ENCODE results near the gene PLEKHB1. TPM values are rescaled to one million over a fixed set of nuclear protein-coding genes. Genes with fewer than 3 reads are reported as not detected.

The PLEKHB1 gene
- polyA plus RNA-seq, 3 donors = 0.05 to 0.88 (median 0.25) TPM

GRCh38 chr11:73648571-73649046 lies 2.2 kb downstream of the PLEKHB1 start:
- no peaks in the 10 kb centered on the region for H3K36me3 Mint-ChIP-seq
- H3K4me3 Mint-ChIP-seq = no peak overlapping the region
- no peaks in the 10 kb centered on the region for H4K20me1 ChIP-seq (ENCODE audit: insufficient read depth, low read length)

GRCh38 chr11:73649206-73649605 lies 2.8 kb downstream of the PLEKHB1 start:
- Histone ChIP-seq H3K4me3 (replicated peaks in 1 of 3; ENCODE audit: low read depth in 2 of 3, low read length in 3 of 3) (no peak overlapping the region), H3K4me2 (replicated peaks; ENCODE audit: extremely low read depth, low read length, poor library complexity, severe bottlenecking) (no peak overlapping the region), H3K79me2 (ENCODE audit: insufficient read depth, low read length) (no peaks in the 10 kb centered on the region), H3K27ac (ENCODE audit: low read depth in 1 of 2, low read length in 2 of 2) (no peak overlapping the region), H3K4me1 (ENCODE audit: control insufficient read depth in 1 of 2, insufficient read depth in 2 of 2, low read length in 2 of 2) (peaks cover 18 to 21% of the 10 kb centered on the region in 2 donors), H2AFZ (ENCODE audit: insufficient read depth, low read depth, low read length, poor library complexity, severe bottlenecking) (no peak overlapping the region), H3K36me3 (replicated peaks in 1 of 2; ENCODE audit: control insufficient read depth in 1 of 2, insufficient read depth in 2 of 2, low read length in 2 of 2) (no peaks in the 10 kb centered on the region), H3K9ac (ENCODE audit: insufficient read depth, low read length, poor library complexity, severe bottlenecking) (no peak overlapping the region), H3K9me3 (replicated peaks in 1 of 2; ENCODE audit: control insufficient read depth in 1 of 2, insufficient read depth in 1 of 2, low read length in 2 of 2) (no peaks in the 10 kb centered on the region), H4K20me1 (ENCODE audit: insufficient read depth, low read length) (no peaks in the 10 kb centered on the region), H3K27me3 (ENCODE audit: control insufficient read depth in 2 of 2, insufficient read depth in 2 of 2, low read length in 2 of 2) (peaks cover 0 to 7% of the 10 kb centered on the region in 2 donors)
- Mint-ChIP-seq H3K4me3 (no peak overlapping the region), H3K36me3 (no peaks in the 10 kb centered on the region), H3K27ac (no peak overlapping the region), H3K27me3 (ENCODE audit: low read depth in 3 of 3) (peaks cover 6 to 17% (median 11%) of the 10 kb centered on the region in 3 donors), H3K9me3 (peaks cover 0 to 2% (median 0%) of the 10 kb centered on the region in 7 donors), H3K4me1 (peaks cover 23% of the 10 kb centered on the region)
- intact Hi-C loops (cut with micrococcal nuclease) = no loop called here
- DNase-seq = no peak
- 94% methylated on average over 3 of the region's 9 CpGs for WGBS (ENCODE audit: insufficient coverage)
- TF ChIP-seq CTCF (IDR thresholded peaks at IDR 0.05) = no peak

More at GRCh38 chr11:73648571-73649046, 2.2 kb downstream of the PLEKHB1 start:
- no peak for TF ChIP-seq CTCF (IDR thresholded peaks at IDR 0.05)
- WGBS (ENCODE audit: insufficient coverage) = 83% methylated on average over 5 of the region's 8 CpGs
- DNase-seq = no peak
- H3K27ac Mint-ChIP-seq = no peak overlapping the region
- H3K36me3 ChIP-seq (replicated peaks in 1 of 2; ENCODE audit: control insufficient read depth in 1 of 2, insufficient read depth in 2 of 2, low read length in 2 of 2) = no peaks in the 10 kb centered on the region
- H3K27me3 ChIP-seq (ENCODE audit: control insufficient read depth in 2 of 2, insufficient read depth in 2 of 2, low read length in 2 of 2) = peaks cover 0 to 7% of the 10 kb centered on the region in 2 donors
- H3K27me3 Mint-ChIP-seq (ENCODE audit: low read depth in 3 of 3) = peaks cover 6 to 17% (median 11%) of the 10 kb centered on the region in 3 donors
- H3K4me1 ChIP-seq (ENCODE audit: control insufficient read depth in 1 of 2, insufficient read depth in 2 of 2, low read length in 2 of 2) = peaks cover 18 to 21% of the 10 kb centered on the region in 2 donors
- no peak overlapping the region for H3K27ac ChIP-seq (ENCODE audit: low read depth in 1 of 2, low read length in 2 of 2)
- no peaks in the 10 kb centered on the region for H3K79me2 ChIP-seq (ENCODE audit: insufficient read depth, low read length)
- H2AFZ ChIP-seq (ENCODE audit: insufficient read depth, low read depth, low read length, poor library complexity, severe bottlenecking) = no peak overlapping the region
- intact Hi-C loops (cut with micrococcal nuclease) = no loop called here
- no peaks in the 10 kb centered on the region for H3K9me3 ChIP-seq (replicated peaks in 1 of 2; ENCODE audit: control insufficient read depth in 1 of 2, insufficient read depth in 1 of 2, low read length in 2 of 2)
- H3K9me3 Mint-ChIP-seq = peaks cover 0 to 2% (median 0%) of the 10 kb centered on the region in 7 donors
- H3K4me2 ChIP-seq (replicated peaks; ENCODE audit: extremely low read depth, low read length, poor library complexity, severe bottlenecking) = no peak overlapping the region
- H3K4me1 Mint-ChIP-seq = peaks cover 23% of the 10 kb centered on the region
- no peak overlapping the region for H3K9ac ChIP-seq (ENCODE audit: insufficient read depth, low read length, poor library complexity, severe bottlenecking)
- H3K4me3 ChIP-seq (replicated peaks in 1 of 3; ENCODE audit: low read depth in 2 of 3, low read length in 3 of 3) = no peak overlapping the region

Measured in CD14-positive monocyte (primary cell).